Activated CD8-positive, alpha-beta memory T cell treated with anti-CD3 and anti-CD28 coated beads for 4 hours (primary cell): ENCODE results near the gene DYRK3.
"Not testable (repeated sequence)": the region's sequence is repeated elsewhere in the genome, so short reads cannot be mapped to it uniquely, and the experiment has no call there.

Experiments
- DNase-seq, 2 donors: peaks; one replicate each; pipeline ENCODE4 v3.0.0-alpha.2; 2020; ENCODE audit warnings: low read depth in 2 of 2

The DYRK3 gene

DNA sequence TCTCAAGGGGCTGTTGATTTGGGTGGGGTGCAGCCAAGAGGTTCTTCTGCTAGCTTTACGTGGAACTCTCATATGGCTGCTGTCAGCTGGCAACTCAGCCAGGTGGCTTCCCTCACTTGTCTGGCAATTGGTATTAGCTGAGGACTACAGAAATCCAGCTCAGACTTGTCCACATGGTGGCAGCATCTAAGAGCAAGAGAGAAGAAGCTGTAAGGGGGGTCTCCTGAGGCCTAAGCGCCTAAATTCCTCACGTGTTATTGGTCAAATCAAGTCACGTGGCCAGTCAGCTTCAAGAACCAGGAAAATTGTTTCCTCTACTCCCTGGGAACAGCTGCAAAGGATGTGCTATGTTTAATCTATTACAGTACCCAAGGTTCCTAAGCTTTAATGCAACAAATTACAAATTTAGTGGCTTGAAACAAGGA, 4.2 kb upstream of the DYRK3 start:
- no peak for DNase-seq

DNA sequence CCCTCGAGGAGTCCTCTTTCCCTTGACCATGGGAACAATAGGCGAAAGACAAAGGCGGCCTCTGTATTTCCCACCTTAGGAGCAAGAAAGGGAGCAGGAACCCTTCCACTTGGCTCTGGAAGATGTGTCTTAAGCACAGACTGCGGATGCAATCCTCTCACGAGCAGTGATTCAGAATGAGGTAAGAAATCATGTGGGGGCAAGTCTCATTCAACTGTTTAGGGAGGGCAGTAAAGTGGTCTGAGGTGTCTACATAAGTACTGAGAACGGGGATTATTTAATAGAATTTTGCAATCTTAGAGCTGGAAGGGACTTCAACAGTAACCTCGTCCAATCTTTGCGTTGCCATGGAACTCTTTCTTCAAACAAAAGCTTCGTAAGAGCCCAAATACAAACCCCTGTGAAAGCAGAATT, 1.6 kb upstream of the DYRK3 start:
- no peak for DNase-seq

DNA sequence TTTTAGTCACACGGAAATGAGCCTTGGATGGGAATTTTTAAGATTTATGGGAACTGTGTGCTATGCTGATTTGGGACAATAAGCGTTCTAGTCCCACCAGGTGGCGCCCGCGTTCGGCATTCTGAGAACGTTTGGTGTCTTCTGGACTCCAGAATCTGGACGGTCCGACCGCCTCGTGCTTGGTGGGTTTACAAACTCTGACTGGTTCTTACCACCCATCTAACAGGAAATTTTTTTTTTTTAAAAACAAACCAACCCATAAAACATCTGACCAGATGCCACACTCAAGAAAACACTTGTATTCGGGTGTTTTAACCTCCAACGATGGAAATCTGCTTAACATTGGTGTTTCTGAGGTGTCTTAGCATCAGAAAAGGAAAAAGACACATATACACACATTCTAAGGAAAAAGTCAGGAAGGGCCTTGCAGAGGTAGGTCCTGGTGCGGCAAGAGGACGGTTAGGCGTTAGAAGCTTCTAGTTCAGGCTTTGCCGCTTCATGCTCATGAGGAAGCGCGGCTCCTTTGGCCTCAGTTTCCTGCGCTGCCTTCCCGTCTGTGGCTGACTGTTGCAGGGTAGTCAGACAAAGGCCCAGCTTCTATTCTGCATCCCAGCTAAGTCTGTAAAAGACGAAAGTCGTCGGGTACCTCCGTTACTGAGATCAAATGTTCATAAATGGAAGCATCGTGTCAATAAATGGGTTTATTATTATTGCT, 814 bp upstream of the DYRK3 start:
- peak; percentile 51 to 54 for DNase-seq

DNA sequence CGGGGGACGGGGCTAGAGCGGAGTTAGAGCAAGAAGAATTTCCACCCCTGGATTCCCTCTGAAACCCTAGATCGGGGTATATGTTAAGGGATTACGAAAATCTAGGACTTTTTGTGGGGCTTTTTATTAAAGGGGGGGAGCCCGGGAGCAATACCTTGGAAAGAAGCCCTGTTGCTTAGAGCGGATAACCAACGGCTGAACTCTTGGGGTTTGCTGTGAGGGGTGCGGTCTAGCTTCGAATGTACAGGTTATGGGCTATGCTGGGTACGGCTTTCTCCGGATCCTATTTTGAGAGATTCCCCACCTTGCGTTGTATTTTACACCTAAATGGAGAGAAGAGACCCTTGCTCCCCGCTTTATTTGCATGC, 626 bp downstream of the DYRK3 start:
- DNase-seq: no peak

DNA sequence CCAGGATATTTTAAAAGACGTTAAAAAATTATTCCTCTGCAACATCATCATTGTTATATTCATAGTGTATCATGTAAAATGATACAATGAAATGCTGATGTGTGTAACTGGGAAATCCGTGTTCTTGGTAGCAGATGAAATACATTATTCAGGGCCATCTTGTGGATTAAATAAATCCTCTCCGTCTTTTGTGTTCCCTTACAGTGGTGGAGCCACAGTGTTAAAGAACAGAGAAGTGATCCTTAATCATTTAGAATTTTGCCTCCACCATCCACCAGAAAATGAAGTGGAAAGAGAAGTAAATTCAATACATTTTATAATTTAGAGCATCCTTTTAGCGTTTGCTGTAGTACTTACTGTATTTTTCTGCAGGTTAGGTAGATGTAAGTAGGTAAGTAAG, 1.3 kb downstream of the DYRK3 start:
- no peak for DNase-seq

DNA sequence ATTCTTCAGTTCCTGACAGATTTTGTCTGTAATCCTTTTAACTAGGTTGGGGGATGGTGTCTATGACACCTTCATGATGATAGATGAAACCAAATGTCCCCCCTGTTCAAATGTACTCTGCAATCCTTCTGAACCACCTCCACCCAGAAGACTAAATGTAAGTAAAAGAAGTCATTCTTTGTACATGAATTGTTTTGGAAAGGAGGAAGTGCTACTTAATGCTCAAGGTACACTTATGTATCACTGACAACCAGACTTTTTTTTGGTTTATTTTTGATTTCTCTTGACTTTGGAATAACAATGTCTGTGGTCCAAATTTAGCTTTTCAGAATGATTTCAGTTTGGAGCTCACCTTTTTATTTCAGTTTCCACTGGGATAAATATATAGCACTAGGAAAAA, 2.3 kb downstream of the DYRK3 start:
- no peak for DNase-seq

DNA sequence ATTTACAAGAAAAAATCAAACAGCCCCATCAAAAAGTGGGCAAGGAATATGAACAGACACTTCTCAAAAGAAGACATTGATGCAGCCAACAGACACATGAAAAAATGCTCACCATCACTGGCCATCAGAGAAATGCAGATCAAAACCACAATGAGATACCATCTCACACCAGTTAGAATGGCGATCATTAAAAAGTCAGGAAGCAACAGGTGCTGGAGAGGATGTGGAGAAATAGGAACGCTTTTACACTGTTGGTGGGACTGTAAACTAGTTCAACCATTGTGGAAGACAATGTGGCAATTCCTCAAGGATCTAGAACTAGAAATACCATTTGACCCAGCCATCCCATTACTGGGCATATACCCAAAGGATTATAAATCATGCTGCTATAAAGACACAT, 6.7 kb downstream of the DYRK3 start:
- DNase-seq: not testable (repeated sequence)

DNA sequence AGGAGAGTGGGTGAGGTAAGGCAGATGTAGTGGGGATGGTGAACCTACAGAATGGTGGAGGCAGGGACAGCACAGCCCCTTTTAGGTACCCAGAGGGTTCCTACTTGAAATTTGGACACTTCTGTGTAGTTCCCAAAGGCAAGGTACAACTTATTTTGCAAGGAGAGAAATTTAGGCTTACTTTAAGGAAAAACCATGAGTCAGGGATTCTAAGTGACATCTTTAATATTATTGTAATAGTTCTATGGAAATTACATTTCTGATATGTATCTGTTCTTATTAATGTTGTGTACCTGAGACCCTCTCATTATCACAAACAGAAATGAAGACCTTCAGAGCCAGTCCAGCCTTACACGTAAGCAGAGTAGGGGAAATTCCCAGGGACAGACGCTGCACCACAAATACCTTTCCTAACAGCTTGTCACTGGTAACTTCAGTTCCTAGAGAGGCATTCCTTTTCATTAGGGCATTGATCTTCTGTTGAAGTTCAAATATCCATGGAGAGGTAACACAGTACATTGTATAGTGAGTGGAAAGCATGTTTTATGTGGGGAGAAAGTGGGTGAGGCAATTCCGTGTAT, 7.9 kb downstream of the DYRK3 start:
- no peak for DNase-seq

DNA sequence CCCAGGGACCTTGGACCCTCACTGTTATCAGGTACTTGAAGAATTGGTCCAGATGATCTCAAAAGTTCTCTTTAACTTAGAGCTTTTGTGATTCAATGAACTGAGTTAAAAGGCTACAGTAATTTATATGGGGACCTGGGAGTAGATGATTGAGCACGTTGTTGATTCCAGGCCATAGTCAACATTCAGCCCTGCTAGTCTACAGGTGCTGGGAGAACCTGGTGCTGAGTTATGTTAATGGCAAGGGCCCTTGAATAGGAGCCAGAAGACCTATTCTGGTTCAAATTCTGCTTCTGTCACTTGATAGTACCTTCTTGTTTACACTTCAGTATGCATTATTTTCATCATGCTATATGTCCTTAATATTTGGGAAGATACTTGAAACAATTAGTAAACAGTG, 11.2 kb downstream of the DYRK3 start:
- DNase-seq: no peak

DNA sequence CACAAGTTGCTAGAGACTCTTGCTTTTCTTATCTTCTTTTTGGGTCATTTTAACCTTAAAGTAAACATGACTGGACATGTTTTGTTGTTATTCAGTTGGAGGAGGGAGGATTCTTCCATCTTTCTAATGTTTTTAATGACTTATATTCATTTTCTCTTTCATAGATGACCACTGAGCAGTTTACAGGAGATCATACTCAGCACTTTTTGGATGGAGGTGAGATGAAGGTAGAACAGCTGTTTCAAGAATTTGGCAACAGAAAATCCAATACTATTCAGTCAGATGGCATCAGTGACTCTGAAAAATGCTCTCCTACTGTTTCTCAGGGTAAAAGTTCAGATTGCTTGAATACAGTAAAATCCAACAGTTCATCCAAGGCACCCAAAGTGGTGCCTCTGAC, 11.9 kb downstream of the DYRK3 start:
- DNase-seq: no peak

DNA sequence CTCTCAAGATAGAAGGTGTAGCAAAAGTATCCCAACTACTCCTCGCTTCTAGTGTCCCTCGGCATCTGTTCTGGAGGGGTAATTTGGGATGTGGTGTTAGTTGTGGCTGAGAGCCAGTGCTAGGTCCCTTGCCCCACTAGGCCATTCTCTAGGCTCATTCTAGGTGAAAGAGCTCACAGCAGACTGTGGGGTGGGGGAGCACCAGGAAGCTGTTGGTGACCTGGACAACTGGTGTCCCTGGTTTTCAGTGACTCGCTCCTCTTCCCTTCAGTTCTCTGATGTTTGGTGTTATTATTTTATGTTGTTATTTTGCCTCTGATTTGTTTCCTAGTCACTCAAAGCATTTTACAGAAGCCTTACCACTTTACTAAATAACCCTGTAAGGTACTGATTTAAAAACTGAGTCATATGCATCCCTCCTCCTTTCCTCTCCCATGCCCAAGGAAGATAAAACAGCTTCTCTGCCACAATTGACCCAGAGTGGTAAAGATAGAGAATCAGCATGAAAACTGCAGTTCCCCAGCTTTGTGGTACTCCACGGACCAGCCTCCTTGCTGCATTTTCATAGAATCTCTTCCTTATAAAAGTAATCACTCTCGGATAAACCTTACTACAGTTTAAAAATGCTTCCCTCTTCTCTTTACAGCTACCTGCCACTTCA, 14.1 kb downstream of the DYRK3 start:
- no peak for DNase-seq

DNA sequence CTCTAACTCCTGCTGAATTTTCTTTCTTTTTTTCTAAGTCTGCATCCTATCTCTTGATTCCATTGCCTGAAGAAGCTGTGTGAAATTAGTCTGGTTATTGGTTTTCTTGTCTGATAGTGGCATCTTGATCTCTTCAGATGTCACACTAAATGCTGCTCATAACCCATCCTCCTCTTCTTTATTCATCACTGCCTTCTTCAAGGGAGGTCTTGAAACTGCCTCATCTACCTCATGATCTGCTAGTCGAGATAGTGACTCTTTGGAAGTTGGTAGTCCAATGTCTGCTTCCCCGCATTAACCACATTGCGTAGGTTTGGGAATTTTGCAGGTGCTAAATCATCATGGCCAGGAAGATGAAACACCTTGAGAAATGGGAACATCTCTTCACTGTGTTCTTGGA, 15.7 kb downstream of the DYRK3 start:
- DNase-seq: no peak

DNA sequence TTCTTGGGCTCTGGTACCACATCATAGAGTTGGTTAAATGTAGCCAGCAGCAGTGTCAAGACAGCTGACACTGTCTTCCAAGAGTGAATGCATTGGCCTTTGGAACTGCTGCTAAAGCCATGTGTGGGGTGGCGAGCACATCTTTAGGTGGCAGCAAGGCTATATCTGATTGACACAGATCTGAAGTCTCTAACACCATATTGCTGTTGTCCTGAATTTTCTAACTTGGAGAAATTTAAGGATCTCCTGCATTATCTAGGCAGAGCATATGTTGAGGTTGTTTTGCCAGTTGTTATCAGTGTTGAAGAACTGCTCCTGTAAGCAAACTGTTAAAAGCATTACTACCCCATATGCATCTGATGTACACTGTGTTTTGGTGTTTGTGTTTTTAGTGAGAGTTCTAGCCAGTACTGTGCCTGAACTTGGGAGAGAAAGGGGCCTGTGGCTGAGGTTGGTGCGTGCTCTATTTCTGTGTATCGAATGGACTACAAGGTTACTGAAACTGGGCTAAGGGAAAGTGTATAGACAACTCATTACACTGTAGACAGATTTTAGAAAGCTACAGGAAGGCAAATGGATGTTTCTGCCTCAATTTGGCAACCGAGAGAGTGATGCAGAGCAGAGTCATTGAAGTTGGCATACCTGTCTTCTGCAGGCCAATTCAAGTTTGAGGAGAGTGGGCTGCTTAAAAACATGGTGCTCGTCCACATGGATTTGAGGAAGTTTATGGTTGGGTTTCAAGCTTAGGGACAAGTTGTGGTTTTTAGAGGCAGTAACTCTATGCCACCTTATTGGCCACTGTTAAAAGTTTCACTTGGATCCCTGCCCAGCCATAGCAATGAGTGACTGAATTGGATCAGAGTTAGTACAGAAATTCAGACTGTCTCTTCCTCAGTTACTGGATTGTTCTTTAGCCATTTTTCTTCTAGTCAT, 16.9 kb downstream of the DYRK3 start:
- DNase-seq: no peak

DNA sequence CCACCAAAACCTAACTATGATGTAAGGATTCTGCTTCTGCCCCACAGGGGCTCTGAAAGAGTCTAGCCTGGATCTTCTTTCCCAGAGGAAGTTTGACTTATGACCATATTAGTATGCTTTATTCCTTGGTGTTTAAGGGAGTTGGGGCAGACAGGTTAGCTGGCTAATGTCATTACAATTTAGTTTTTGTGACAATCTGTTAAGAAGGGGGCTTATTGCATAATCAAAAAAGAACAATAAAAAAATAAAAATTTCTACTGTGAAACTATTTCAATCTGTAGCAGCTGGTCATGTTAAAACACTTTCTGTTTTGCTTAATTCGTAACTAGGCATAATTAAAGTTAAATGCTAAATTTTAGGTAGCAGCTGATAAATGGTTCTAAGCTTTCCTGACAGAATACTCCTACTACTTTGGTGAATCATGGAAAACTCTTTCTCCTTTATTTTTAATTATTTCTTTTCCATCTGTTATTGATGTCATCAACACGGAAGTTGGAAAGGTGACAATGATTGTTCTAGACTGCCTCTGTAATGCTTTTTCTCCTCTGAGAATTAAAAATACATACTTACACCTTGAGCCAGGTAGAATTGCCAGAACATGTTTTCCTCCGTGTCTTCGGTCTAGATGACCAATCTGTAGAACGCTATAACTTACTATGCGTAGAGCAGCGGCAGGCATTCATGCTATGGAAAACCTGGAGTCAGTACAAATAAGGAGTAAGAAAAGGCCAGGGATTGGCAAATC, 18.6 kb downstream of the DYRK3 start:
- DNase-seq: no peak

DNA sequence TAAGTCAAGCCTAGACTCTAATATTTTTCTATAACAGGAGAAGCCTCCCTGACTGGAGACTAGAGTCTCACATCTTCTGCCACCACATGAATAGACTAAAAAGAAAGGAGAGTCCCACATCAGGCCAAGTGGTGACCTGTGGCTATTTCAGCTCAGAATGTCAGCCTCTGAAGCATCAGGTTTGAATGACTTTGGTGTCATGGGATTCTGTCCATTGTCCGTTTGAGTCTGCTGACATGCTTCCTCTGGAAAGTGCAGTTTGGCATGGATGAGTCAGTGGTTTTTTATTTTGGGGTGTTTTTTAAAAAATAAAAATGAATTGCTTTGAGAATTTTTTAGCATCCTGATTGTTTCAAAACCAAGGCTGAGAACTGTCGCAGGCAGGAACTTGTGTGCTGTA, 19.5 kb downstream of the DYRK3 start:
- DNase-seq: no peak

DNA sequence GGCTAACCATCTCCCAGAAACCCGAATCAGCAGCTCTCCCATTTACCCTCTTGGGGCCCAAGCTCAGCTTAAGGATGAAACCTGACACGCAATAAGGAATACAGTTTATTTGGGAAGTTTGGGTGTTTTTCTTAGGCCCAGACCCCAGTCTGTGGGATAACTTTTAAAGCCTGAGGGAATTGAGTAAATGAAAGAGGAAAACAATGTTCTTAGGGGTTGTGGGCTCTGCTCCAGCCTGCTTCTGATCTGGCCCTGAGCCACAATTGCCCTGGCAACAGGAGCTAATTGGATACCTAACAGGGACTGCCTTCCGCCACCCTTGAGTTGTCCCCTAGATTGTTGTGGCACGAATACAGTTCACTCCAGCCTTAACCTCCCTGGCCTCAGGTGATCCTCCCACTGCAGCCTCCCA, 20.1 kb downstream of the DYRK3 start:
- no peak for DNase-seq

DNA sequence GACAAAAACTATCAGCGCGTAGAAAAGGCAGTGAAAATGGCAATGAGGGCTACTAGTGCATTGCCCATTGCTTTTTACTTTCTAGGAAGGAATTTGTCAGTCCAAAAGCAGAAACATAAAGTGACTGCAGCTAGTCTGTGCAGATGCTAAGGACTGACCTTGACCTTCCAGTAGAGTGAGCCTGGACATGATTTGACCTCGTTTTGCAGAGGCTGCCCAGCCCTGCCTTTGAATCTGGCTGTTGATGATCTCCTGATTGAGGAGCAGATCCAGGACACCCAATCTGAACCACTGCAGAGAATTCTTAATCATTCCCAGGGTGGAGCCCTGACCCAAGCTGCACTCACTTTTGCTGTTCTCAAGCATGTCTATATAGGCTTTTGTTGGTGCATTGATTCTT, 21.6 kb downstream of the DYRK3 start:
- DNase-seq: no peak

DNA sequence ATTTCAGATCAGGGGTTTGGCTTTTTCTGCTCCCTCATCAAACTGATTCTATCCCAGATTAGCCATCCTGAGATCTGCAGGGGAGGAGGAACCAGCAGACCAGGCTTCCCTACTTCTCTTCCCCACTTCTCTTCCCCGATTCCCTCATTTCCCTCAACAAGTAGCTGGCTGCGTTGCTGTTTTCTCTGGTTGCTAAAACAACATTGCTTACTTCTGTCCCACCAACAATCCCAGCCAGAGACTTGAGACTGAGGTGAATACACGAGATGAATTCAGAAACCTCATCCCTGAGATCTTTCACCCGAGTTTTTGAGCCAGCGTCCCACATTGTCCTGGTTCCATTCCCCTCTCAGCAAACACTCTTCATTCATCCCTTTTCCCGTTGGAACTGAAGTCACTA, 22.4 kb downstream of the DYRK3 start:
- no peak for DNase-seq

DNA sequence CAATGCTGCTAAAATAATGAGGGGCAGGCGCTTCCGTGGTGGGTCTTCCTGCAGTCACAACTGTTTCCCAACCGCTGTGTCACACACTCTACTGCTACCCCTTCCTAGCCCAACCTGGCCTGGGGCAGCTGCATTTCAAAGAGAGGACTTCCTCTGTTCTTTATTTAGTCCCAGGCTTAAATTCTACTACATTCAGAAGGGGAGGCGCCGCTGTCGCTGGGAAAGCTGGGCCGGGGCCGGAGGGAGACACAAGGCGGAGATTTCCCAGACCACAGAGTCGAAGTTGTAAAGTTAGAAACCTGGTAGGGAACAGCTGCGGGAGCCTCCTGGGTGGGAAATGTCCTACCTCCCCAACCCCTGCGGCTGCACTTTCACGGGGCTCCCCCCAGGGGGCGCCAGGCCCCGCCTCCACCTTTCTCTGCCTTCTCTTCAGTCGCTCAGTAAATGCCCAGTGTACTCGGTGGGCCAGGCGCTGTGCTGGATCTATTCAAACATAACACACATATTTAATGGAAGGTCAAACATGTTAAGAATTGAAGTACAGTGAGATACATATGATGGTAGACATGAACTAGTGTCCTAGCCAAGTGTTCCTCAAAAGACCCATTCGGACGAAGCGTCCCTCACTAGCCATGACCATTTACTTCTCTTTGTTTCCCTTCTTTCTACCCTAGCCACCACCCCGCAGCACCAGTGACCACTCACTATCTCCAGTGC, 23.1 kb downstream of the DYRK3 start:
- DNase-seq: no peak

DNA sequence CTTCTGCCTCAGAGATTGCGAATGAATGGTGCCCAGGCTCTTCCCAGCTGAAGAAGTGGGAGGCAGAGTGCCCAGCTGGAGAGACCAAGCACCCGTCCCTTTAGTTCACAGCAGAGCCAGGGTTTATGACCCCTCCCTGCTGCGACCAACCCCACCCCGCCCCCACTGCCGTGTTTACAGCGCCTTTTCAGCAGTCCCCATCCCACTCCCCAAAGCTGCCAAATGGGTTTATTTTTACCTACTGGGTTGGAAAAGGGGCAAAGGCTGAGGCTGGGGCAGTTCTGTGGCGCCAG, 23.6 kb downstream of the DYRK3 start:
- no peak for DNase-seq

DNA sequence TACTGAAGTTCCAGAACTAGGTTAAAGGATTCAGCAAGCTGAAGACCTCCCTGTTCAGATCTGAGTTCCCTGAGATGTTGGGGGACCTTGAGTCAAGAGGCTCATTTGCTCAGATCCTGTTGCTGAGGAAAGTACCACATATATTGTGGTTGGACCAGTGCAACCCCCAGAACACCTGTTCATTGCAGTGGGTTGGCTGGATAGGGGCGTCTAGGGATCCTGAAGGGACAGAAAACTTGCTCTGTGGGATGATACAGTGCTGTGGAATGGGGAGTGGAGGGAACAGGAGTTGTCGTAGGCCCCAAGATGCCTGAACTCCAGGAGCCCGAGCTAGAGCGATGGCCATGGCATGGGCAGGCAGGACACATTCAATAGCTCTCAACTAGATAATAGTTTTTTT, 24.8 kb downstream of the DYRK3 start:
- DNase-seq: no peak
